ENCODE data around the gene ARPC2. TPM values are rescaled to one million over a fixed set of nuclear protein-coding genes. Genes with fewer than 3 reads are reported as not detected.

Gene ARPC2
- total RNA-seq, 1 experiment from 2014 or later, result 374 TPM

GRCh38 chr2:218262631-218263586 lies 45.9 kb downstream of the ARPC2 start:
- CTCF ChIA-PET, result interaction anchor here (0.6 kb wide), 1 partner anchor 300 kb away, joined by 3 read pairs; no protein-coding TSS in a partner anchor
- H3K4me1 Mint-ChIP-seq (ENCODE audit: low read depth, unreplicated experiment), result peaks cover 19% of the 10 kb centered on the region
- no peak overlapping the region for H3K4me3 Mint-ChIP-seq (ENCODE audit: low read depth, unreplicated experiment)
- TF ChIP-seq CTCF (IDR thresholded peaks at IDR 0.05; ENCODE audit: unreplicated experiment), result no peak
- H3K36me3 Mint-ChIP-seq (ENCODE audit: insufficient read depth, unreplicated experiment), result peaks cover 58% of the 10 kb centered on the region
- intact Hi-C loops (cut with micrococcal nuclease; ENCODE audit: unreplicated experiment), result loop anchor here (5.0 kb wide), 1 partner anchor 76 kb away; no protein-coding TSS in a partner anchor
- DNase-seq, result no peak
- H3K27ac Mint-ChIP-seq (ENCODE audit: unreplicated experiment), result no peak overlapping the region
- no TSS peak for BruUV-seq (replicated peaks)
- H3K9me3 Mint-ChIP-seq (ENCODE audit: low read depth, unreplicated experiment), result no peaks in the 10 kb centered on the region
- no peaks in the 10 kb centered on the region for H3K27me3 Mint-ChIP-seq (ENCODE audit: unreplicated experiment)

- Mint-ChIP-seq H3K36me3 (ENCODE audit: insufficient read depth, unreplicated experiment) (peaks cover 50% of the 10 kb centered on the region), H3K4me1 (ENCODE audit: low read depth, unreplicated experiment) (peaks cover 19% of the 10 kb centered on the region), H3K27ac (ENCODE audit: unreplicated experiment) (no peak overlapping the region), H3K27me3 (ENCODE audit: unreplicated experiment) (no peaks in the 10 kb centered on the region), H3K9me3 (ENCODE audit: low read depth, unreplicated experiment) (no peaks in the 10 kb centered on the region), H3K4me3 (ENCODE audit: low read depth, unreplicated experiment) (no peak overlapping the region)
- CTCF ChIA-PET, result no interaction called here
- no peak for TF ChIP-seq CTCF (IDR thresholded peaks at IDR 0.05; ENCODE audit: unreplicated experiment)
- no TSS peak for BruUV-seq (replicated peaks)
- intact Hi-C loops (cut with micrococcal nuclease; ENCODE audit: unreplicated experiment), result loop anchor here (5.0 kb wide), 1 partner anchor 77 kb away; no protein-coding TSS in a partner anchor
- no peak for DNase-seq
These were observed 47.0 kb downstream of the ARPC2 start for GRCh38 chr2:218263817-218264641.

GRCh38 chr2:218264773-218265561 lies 48.0 kb downstream of the ARPC2 start:
- no peak overlapping the region for H3K27ac Mint-ChIP-seq (ENCODE audit: unreplicated experiment)
- H3K27me3 Mint-ChIP-seq (ENCODE audit: unreplicated experiment), result no peaks in the 10 kb centered on the region
- H3K4me1 Mint-ChIP-seq (ENCODE audit: low read depth, unreplicated experiment), result peaks cover 18% of the 10 kb centered on the region
- no peak for DNase-seq
- CTCF ChIA-PET, result interaction anchor here (0.6 kb wide), 1 partner anchor 32 kb away, joined by 4 read pairs; no protein-coding TSS in a partner anchor
- H3K9me3 Mint-ChIP-seq (ENCODE audit: low read depth, unreplicated experiment), result no peaks in the 10 kb centered on the region
- no peak overlapping the region for H3K4me3 Mint-ChIP-seq (ENCODE audit: low read depth, unreplicated experiment)
- peaks cover 57% of the 10 kb centered on the region for H3K36me3 Mint-ChIP-seq (ENCODE audit: insufficient read depth, unreplicated experiment)
- no TSS peak for BruUV-seq (replicated peaks)
- intact Hi-C loops (cut with micrococcal nuclease; ENCODE audit: unreplicated experiment), result loop anchor here (5.0 kb wide), 1 partner anchor 78 kb away; no protein-coding TSS in a partner anchor
- no peak for TF ChIP-seq CTCF (IDR thresholded peaks at IDR 0.05; ENCODE audit: unreplicated experiment)

- H3K4me3 Mint-ChIP-seq (ENCODE audit: low read depth, unreplicated experiment), result no peak overlapping the region
- H3K36me3 Mint-ChIP-seq (ENCODE audit: insufficient read depth, unreplicated experiment), result peaks cover 60% of the 10 kb centered on the region
- H3K27me3 Mint-ChIP-seq (ENCODE audit: unreplicated experiment), result no peaks in the 10 kb centered on the region
- intact Hi-C loops (cut with micrococcal nuclease; ENCODE audit: unreplicated experiment), result no loop called here
- DNase-seq, result no peak
- H3K9me3 Mint-ChIP-seq (ENCODE audit: low read depth, unreplicated experiment), result no peaks in the 10 kb centered on the region
- BruUV-seq (replicated peaks), result no TSS peak
- H3K4me1 Mint-ChIP-seq (ENCODE audit: low read depth, unreplicated experiment), result peaks cover 11% of the 10 kb centered on the region
- CTCF ChIA-PET, result interaction anchor here (0.6 kb wide), 1 partner anchor 33 kb away, joined by 4 read pairs; no protein-coding TSS in a partner anchor
- H3K27ac Mint-ChIP-seq (ENCODE audit: unreplicated experiment), result no peak overlapping the region
- no peak for TF ChIP-seq CTCF (IDR thresholded peaks at IDR 0.05; ENCODE audit: unreplicated experiment)
These were observed 48.6 kb downstream of the ARPC2 start for GRCh38 chr2:218265626-218266025.

Data from Calu3 (cell line).